Measurements from ENCODE around the gene NHERF2. TPM values are rescaled to one million over a fixed set of nuclear protein-coding genes. Genes with fewer than 3 reads are reported as not detected.
A peak's percentile ranks its signal among the peaks of the same experiment; 100 is the strongest.

NHERF2 gene
- total RNA-seq, 1 experiment from 2014 or later: 104 TPM

DNA sequence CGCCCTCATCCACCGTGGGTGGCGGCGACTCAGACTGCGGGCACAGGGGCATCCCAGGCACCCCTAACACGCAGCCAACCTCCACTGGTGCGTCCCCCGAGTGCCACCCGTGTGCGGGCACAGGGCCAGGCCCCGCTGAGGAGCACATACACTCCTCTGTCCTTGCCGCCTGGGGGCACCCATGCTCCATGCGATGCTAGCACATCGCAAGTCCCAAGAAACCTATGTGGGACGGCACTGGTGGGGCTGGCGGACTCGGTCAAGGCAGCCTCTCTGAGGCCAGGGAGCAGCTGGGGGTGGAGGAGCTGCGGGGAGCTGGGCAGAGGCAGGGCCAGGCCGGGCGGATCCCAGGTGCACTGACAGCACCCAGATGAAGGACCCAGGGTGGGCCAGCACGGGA, 21.1 kb upstream of the NHERF2 start:
- ChIA-PET CTCF (interaction anchor here (0.5 kb wide), 1 partner anchor 244 kb away, joined by 11 read pairs; no protein-coding TSS in a partner anchor), POLR2A (ENCODE audit: unreplicated experiment) (no interaction called here)
- Histone ChIP-seq H2AFZ (no peak overlapping the region), H3K9me2 (ENCODE audit: insufficient read depth) (no peaks in the 10 kb centered on the region), H3K27me3 (ENCODE audit: insufficient read depth, low read depth) (no peaks in the 10 kb centered on the region), H4K20me1 (ENCODE audit: insufficient read depth) (peaks cover 49% of the 10 kb centered on the region), H3K27ac (no peak overlapping the region), H3F3A (ENCODE audit: insufficient read depth, low read depth) (peaks cover 16% of the 10 kb centered on the region; the same call in 1 of the 2 replicates), H3K4me1 (replicated peaks; ENCODE audit: insufficient read depth) (peaks cover 16% of the 10 kb centered on the region), H3K9me3 (ENCODE audit: insufficient read depth, low read depth) (no peaks in the 10 kb centered on the region), H3K79me2 (ENCODE audit: low read depth) (peaks cover 70% of the 10 kb centered on the region), H3K4me2 (no peak overlapping the region), H3K36me3 (ENCODE audit: low read depth) (0 out of 2 replicates have a peak, but pooled peaks cover 5% of the 10 kb centered on the region), H3K4me3 (no peak overlapping the region)
- no peak for DNase-seq
- BruUV-seq (replicated peaks): no TSS peak
- intact Hi-C loops (cut with micrococcal nuclease; ENCODE audit: unreplicated experiment): loop anchor here (10.0 kb wide), 1 partner anchor 249 kb away; the partner anchor contains the start of gene ECI1
- TF ChIP-seq, protein P1, sequence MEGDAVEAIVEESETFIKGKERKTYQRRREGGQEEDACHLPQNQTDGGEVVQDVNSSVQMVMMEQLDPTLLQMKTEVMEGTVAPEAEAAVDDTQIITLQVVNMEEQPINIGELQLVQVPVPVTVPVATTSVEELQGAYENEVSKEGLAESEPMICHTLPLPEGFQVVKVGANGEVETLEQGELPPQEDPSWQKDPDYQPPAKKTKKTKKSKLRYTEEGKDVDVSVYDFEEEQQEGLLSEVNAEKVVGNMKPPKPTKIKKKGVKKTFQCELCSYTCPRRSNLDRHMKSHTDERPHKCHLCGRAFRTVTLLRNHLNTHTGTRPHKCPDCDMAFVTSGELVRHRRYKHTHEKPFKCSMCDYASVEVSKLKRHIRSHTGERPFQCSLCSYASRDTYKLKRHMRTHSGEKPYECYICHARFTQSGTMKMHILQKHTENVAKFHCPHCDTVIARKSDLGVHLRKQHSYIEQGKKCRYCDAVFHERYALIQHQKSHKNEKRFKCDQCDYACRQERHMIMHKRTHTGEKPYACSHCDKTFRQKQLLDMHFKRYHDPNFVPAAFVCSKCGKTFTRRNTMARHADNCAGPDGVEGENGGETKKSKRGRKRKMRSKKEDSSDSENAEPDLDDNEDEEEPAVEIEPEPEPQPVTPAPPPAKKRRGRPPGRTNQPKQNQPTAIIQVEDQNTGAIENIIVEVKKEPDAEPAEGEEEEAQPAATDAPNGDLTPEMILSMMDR (conservative IDR thresholded peaks at IDR 0.05): no peak
- TF ChIP-seq EZH2 (IDR thresholded peaks at IDR 0.05; ENCODE audit: low read depth): no peak

- Histone ChIP-seq H3F3A (ENCODE audit: insufficient read depth, low read depth) (peaks cover 17% of the 10 kb centered on the region; the same call in 1 of the 2 replicates), H3K27me3 (ENCODE audit: insufficient read depth, low read depth) (no peaks in the 10 kb centered on the region), H3K9me3 (ENCODE audit: insufficient read depth, low read depth) (no peaks in the 10 kb centered on the region), H3K79me2 (ENCODE audit: low read depth) (peaks cover 72% of the 10 kb centered on the region), H3K9me2 (ENCODE audit: insufficient read depth) (no peaks in the 10 kb centered on the region), H3K36me3 (ENCODE audit: low read depth) (0 out of 2 replicates have a peak, but pooled peaks cover 5% of the 10 kb centered on the region), H4K20me1 (ENCODE audit: insufficient read depth) (peaks cover 49% of the 10 kb centered on the region), H3K27ac (no peak overlapping the region), H3K4me2 (no peak overlapping the region), H3K4me3 (no peak overlapping the region), H3K4me1 (replicated peaks; ENCODE audit: insufficient read depth) (peaks cover 19% of the 10 kb centered on the region), H2AFZ (no peak overlapping the region)
- no peak for TF ChIP-seq EZH2 (IDR thresholded peaks at IDR 0.05; ENCODE audit: low read depth)
- TF ChIP-seq, protein P1 (conservative IDR thresholded peaks at IDR 0.05): no peak
- ChIA-PET POLR2A (ENCODE audit: unreplicated experiment) (interaction anchor here (0.6 kb wide), 1 partner anchor 27 kb away, joined by 3 read pairs; no protein-coding TSS in a partner anchor), CTCF (no interaction called here)
- intact Hi-C loops (cut with micrococcal nuclease; ENCODE audit: unreplicated experiment): loop anchor here (10.0 kb wide), 1 partner anchor 248 kb away; the partner anchor contains the start of gene ECI1
- no TSS peak for BruUV-seq (replicated peaks)
- no peak for DNase-seq
These were observed 20.4 kb upstream of the NHERF2 start for GRCh38 chr16:2006317-2006716.

GRCh38 chr16:2007081-2007836, 19.4 kb upstream of the NHERF2 start:
- Histone ChIP-seq H3K27ac (peak overlapping the region; percentile 13; the same call in 1 of the 2 replicates), H3K9me3 (ENCODE audit: insufficient read depth, low read depth) (no peaks in the 10 kb centered on the region), H3K79me2 (ENCODE audit: low read depth) (peaks cover 72% of the 10 kb centered on the region), H3K4me1 (replicated peaks; ENCODE audit: insufficient read depth) (peaks cover 19% of the 10 kb centered on the region), H3K36me3 (ENCODE audit: low read depth) (0 out of 2 replicates have a peak, but pooled peaks cover 5% of the 10 kb centered on the region), H4K20me1 (ENCODE audit: insufficient read depth) (peaks cover 49% of the 10 kb centered on the region), H3K27me3 (ENCODE audit: insufficient read depth, low read depth) (no peaks in the 10 kb centered on the region), H3K4me3 (peak overlapping the region; percentile 88; the same call in 1 of the 2 replicates), H3K4me2 (peak overlapping the region; percentile 95), H2AFZ (no peak overlapping the region), H3K9me2 (ENCODE audit: insufficient read depth) (no peaks in the 10 kb centered on the region), H3F3A (ENCODE audit: insufficient read depth, low read depth) (peaks cover 17% of the 10 kb centered on the region; the same call in 1 of the 2 replicates)
- CTCF ChIA-PET: interaction anchor here (1.0 kb wide), 1 partner anchor 133 kb away, joined by 3 read pairs; no protein-coding TSS in a partner anchor
- BruUV-seq (replicated peaks): no TSS peak
- no peak for DNase-seq
- no peak for TF ChIP-seq EZH2 (IDR thresholded peaks at IDR 0.05; ENCODE audit: low read depth)
- TF ChIP-seq, protein P1 (conservative IDR thresholded peaks at IDR 0.05): no peak
- POLR2A ChIA-PET (ENCODE audit: unreplicated experiment): interaction anchor here (0.5 to 0.6 kb wide), 2 partner anchors 23 to 42 kb away, joined by 3 to 4 read pairs; no protein-coding TSS in a partner anchor
- intact Hi-C loops (cut with micrococcal nuclease; ENCODE audit: unreplicated experiment): loop anchor here (10.0 kb wide), 1 partner anchor 248 kb away; the partner anchor contains the start of gene ECI1

Data from PC-9 (cell line).